A549 treated with RU486 at 1 μM for 4 hours (cell line): ENCODE data around the gene SNRNP27. TPM values are rescaled to one million over a fixed set of nuclear protein-coding genes. Genes with fewer than 3 reads are reported as not detected.

ENCODE experiments used
- total RNA-seq: library from RNA; stranded (reverse); fragments of 200-300 nt; extraction: Qiagen RNA extraction; gene quantifications from 5 replicates; pipeline ENCODE4 v1.2.3, GENCODE V29; 2022; ENCODE audit warnings: low read depth

SNRNP27 gene
- 40.6 to 76.0 TPM (median 57.7 TPM) in 5 replicates for total RNA-seq

GRCh38 chr2:69893684-69894551 is at the start of gene SNRNP27:
Gene SNRNP27, plus strand, starts transcription at chr2:69893956. Its CDS starts 29 bp downstream, at chr2:69893985.

GRCh38 chr2:69914950-69915945 is 21.5 kb downstream of the SNRNP27 start, which contains the start of gene MXD1:
Gene MXD1, plus strand, starts transcription at chr2:69915109. Its CDS starts 222 bp downstream, at chr2:69915331.

Other genes with a start within 250 kb of the SNRNP27 start
- 319 to 368 TPM (median 349 TPM) in 5 replicates for gene ANXA4, start 151.8 kb upstream of the SNRNP27 start, total RNA-seq
- 5.5 to 12.1 TPM (median 10.1 TPM) in 5 replicates for gene GMCL1, start 64.3 kb upstream of the SNRNP27 start, total RNA-seq
- 1.1 to 2.4 TPM (median 2.0 TPM) in 5 replicates for gene MXD1, start 21.2 kb downstream of the SNRNP27 start, total RNA-seq
- gene ASPRV1, start 67.7 kb downstream of the SNRNP27 start, total RNA-seq = 0.17 to 0.29 TPM (median 0.23 TPM) in 5 replicates
- gene PCBP1, start 193.5 kb downstream of the SNRNP27 start, total RNA-seq = 371 to 437 TPM (median 419 TPM) in 5 replicates